WTC11 (cell line): Measurements from ENCODE around the gene TAGLN3. TPM values are rescaled to one million over a fixed set of nuclear protein-coding genes. Genes with fewer than 3 reads are reported as not detected.

Source experiments
- ATAC-seq: fragments of 200-7000 bp; cut with Tn5 transposase; 2 replicates; pipeline ENCODE4 v1.10.0; 2021; ENCODE audit warnings: mild to moderate bottlenecking, moderate library complexity
- CTCF ChIA-PET: fragments of 300-600 bp; sonication (Branson Sonifier 250); formaldehyde crosslinking; loops from one replicate; lab custom pipeline; 2021; ENCODE audit warnings: antibody characterized with exemption; lab: Charles Lee
- POLR2A ChIA-PET: fragments of 350-600 bp; sonication (Branson Sonifier 250); formaldehyde crosslinking; loops from one replicate; lab custom pipeline; 2021; ENCODE audit warnings: antibody characterized with exemption; lab: Charles Lee
- DNase-seq: peaks from one replicate; pipeline ENCODE4 v3.0.0; 2021; ENCODE audit warnings: low spot score
- H3K27ac Mint-ChIP-seq: 2 replicates; pipeline ENCODE4 v1.8.0; 2021; ENCODE audit warnings: mixed read lengths
- H3K27me3 Mint-ChIP-seq: 2 replicates; pipeline ENCODE4 v1.8.0; 2021; ENCODE audit warnings: low read depth, mild to moderate bottlenecking, moderate library complexity, mixed read lengths
- H3K36me3 Mint-ChIP-seq: 2 replicates; pipeline ENCODE4 v1.8.0; 2021; ENCODE audit warnings: mixed read lengths
- H3K4me1 Mint-ChIP-seq: 2 replicates; pipeline ENCODE4 v1.8.0; 2022; ENCODE audit warnings: mixed read lengths
- H3K4me3 Mint-ChIP-seq: 2 replicates; pipeline ENCODE4 v1.8.0; 2021; ENCODE audit warnings: mild to moderate bottlenecking, moderate library complexity, mixed read lengths
- H3K9me3 Mint-ChIP-seq: 2 replicates; pipeline ENCODE4 v1.8.0; 2021; ENCODE audit warnings: mixed read lengths
- AR ChIP-seq: fragments of 250-450 bp; sonication (Bioruptor Pico); IDR thresholded peaks from 2 replicates; pipeline ENCODE4 v1.9.0; 2021; ENCODE audit warnings: mild to moderate bottlenecking
- ARID4B ChIP-seq: sonication (generic); formaldehyde crosslinking; IDR thresholded peaks from 2 replicates; pipeline ENCODE4 v1.8.0; 2023; ENCODE audit warnings: missing genetic modification reagents, mild to moderate bottlenecking, borderline replicate concordance
- ATF3 ChIP-seq: sonication (generic); formaldehyde crosslinking; conservative IDR thresholded peaks from 2 replicates; pipeline ENCODE4 v1.8.1; 2022; ENCODE audit warnings: mild to moderate bottlenecking, missing genetic modification reagents
- CBFB ChIP-seq: sonication (generic); formaldehyde crosslinking; IDR thresholded peaks from 2 replicates; pipeline ENCODE4 v1.8.1; 2022; ENCODE audit warnings: mild to moderate bottlenecking, low read depth, missing genetic modification reagents
- CDX4 ChIP-seq: fragments of 250-450 bp; sonication (Bioruptor Pico); IDR thresholded peaks from 2 replicates; pipeline ENCODE4 v1.9.0; 2021; ENCODE audit warnings: moderate library complexity, mild to moderate bottlenecking, inconsistent platforms, borderline replicate concordance
- CREB1 ChIP-seq: sonication (generic); formaldehyde crosslinking; IDR thresholded peaks from 2 replicates; pipeline ENCODE4 v1.8.0; 2023; ENCODE audit warnings: mild to moderate bottlenecking, missing genetic modification reagents
- E2F4 ChIP-seq: sonication (generic); formaldehyde crosslinking; IDR thresholded peaks from 2 replicates; pipeline ENCODE4 v1.8.1; 2022; ENCODE audit warnings: low read depth, mild to moderate bottlenecking, moderate library complexity, missing genetic modification reagents, borderline replicate concordance
- EMX1 ChIP-seq: fragments of 250-450 bp; sonication (Bioruptor Pico); IDR thresholded peaks from 2 replicates; pipeline ENCODE4 v1.8.0; 2021; ENCODE audit warnings: mild to moderate bottlenecking
- ESRRA ChIP-seq: sonication (generic); formaldehyde crosslinking; IDR thresholded peaks from 2 replicates; pipeline ENCODE4 v1.8.1; 2022; ENCODE audit warnings: mild to moderate bottlenecking, missing genetic modification reagents, borderline replicate concordance
- FOXP1 ChIP-seq: sonication (generic); formaldehyde crosslinking; IDR thresholded peaks from 2 replicates; pipeline ENCODE4 v1.8.0; 2022; ENCODE audit warnings: missing genetic modification reagents, mild to moderate bottlenecking, moderate library complexity, borderline replicate concordance
- GTF2I ChIP-seq: fragments of 250-450 bp; sonication (Bioruptor Pico); conservative IDR thresholded peaks from 2 replicates; pipeline ENCODE4 v1.4.0; 2021; ENCODE audit warnings: mild to moderate bottlenecking
- NFYB ChIP-seq: sonication (generic); formaldehyde crosslinking; conservative IDR thresholded peaks from 2 replicates; pipeline ENCODE4 v1.8.0; 2022; ENCODE audit warnings: low read depth, missing genetic modification reagents
- SP1 ChIP-seq: sonication (generic); formaldehyde crosslinking; conservative IDR thresholded peaks from 2 replicates; pipeline ENCODE4 v1.8.1; 2022; ENCODE audit warnings: missing genetic modification reagents
- STAT6 ChIP-seq: sonication (generic); formaldehyde crosslinking; conservative IDR thresholded peaks from 2 replicates; pipeline ENCODE4 v1.8.1; 2023; ENCODE audit warnings: mild to moderate bottlenecking, low read depth, missing genetic modification reagents, moderate library complexity
- USF2 ChIP-seq: sonication (generic); formaldehyde crosslinking; IDR thresholded peaks from 2 replicates; pipeline ENCODE4 v1.8.1; 2023; ENCODE audit warnings: mild to moderate bottlenecking, missing genetic modification reagents, moderate library complexity
- ZNF121 ChIP-seq: sonication (generic); formaldehyde crosslinking; IDR thresholded peaks from 2 replicates; pipeline ENCODE4 v1.8.0; 2023; ENCODE audit warnings: missing genetic modification reagents
- ZNF671 ChIP-seq: fragments of 250-450 bp; sonication (Bioruptor Pico); IDR thresholded peaks from 2 replicates; pipeline ENCODE4 v1.8.0; 2021; ENCODE audit warnings: mild to moderate bottlenecking
- ZSCAN18 ChIP-seq: fragments of 250-450 bp; sonication (Bioruptor Pico); IDR thresholded peaks from 2 replicates; pipeline ENCODE4 v2.1.2; 2022; ENCODE audit warnings: mild to moderate bottlenecking, moderate library complexity
- total RNA-seq: library from RNA; stranded (reverse); gene quantifications from 3 replicates; pipeline ENCODE4 v1.2.3, GENCODE V29; 2021

Gene TAGLN3
- total RNA-seq, 1 experiment from 2014 or later: 2.8 TPM

GRCh38 chr3:112004669-112005068 is 5.9 kb downstream of the TAGLN3 start (continued):
- no peak for TF ChIP-seq E2F4
- TF ChIP-seq SP1 (CRISPR knock-in tag): no peak
- TF ChIP-seq ZNF121 (CRISPR knock-in tag): no peak
- no peak for TF ChIP-seq ESRRA
- TF ChIP-seq CREB1: no peak
- no peak for TF ChIP-seq ZSCAN18
- TF ChIP-seq USF2 (CRISPR knock-in tag): no peak
- no peak for TF ChIP-seq GTF2I (CRISPR knock-in tag)

- Mint-ChIP-seq H3K4me3 (no peak overlapping the region), H3K27me3 (peaks cover 35% of the 10 kb centered on the region), H3K4me1 (peaks cover 13% of the 10 kb centered on the region), H3K36me3 (peaks cover 3% of the 10 kb centered on the region; the same call in 1 of the 2 replicates), H3K27ac (no peak overlapping the region), H3K9me3 (no peaks in the 10 kb centered on the region)
- DNase-seq: no peak
- ChIA-PET CTCF (interaction anchor here (3.3 kb wide), 1 partner anchor 8 kb away, joined by 14 read pairs; no protein-coding TSS in a partner anchor), POLR2A (no interaction called here)
- no peak for ATAC-seq
- TF ChIP-seq ATF3 (CRISPR knock-in tag) (no peak), NFYB (CRISPR knock-in tag) (no peak), ZSCAN18 (no peak), FOXP1 (CRISPR knock-in tag) (no peak), ZNF671 (CRISPR knock-in tag) (no peak), CBFB (CRISPR knock-in tag) (no peak), CDX4 (CRISPR knock-in tag) (no peak), STAT6 (no peak), ARID4B (CRISPR knock-in tag) (no peak), EMX1 (CRISPR knock-in tag) (no peak), AR (CRISPR knock-in tag) (no peak)
These were observed 6.5 kb downstream of the TAGLN3 start for GRCh38 chr3:112005091-112005672.
